SH-SY5Y (cell line): Measurements from ENCODE around the gene AOAH.

Source experiments
- GATA2 ChIP-seq: IDR thresholded peaks from 2 replicates; pipeline ENCODE4 v1.6.1; 2011; ENCODE audit warnings: mild to moderate bottlenecking, low read depth, low read length
- GATA3 ChIP-seq: IDR thresholded peaks from 2 replicates; pipeline ENCODE4 v1.6.1; 2011; ENCODE audit warnings: low read depth, mild to moderate bottlenecking, low read length, moderate library complexity

GRCh38 chr7:36726311-36726710, 2.0 kb upstream of the AOAH start:
- TF ChIP-seq GATA3 (no peak), GATA2 (no peak)
